ENCODE measurements around the gene NINJ1. TPM values are rescaled to one million over a fixed set of nuclear protein-coding genes. Genes with fewer than 3 reads are reported as not detected.

The NINJ1 gene
- total RNA-seq, 6 experiments from 2014 or later, result 35.6 to 103 (median 65.1) TPM

DNA sequence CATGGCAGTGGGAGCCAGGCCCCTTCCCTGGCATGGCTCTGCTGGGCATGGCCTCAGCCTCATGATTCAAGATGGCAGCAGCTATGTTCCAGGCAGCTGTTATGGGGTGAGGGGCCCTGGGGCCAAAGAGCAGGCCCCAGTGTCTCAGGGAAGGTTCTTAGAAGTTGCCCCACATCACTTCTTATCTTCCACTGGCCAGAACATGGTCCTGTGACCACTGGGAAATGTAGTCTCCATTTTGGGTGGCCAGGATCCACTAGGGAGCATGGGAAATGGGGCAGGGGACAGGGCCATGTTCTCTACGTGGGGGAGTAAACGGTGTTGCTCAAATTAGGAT, 57.3 kb downstream of the NINJ1 start:
- H3K9me3 ChIP-seq, result no peaks in the 10 kb centered on the region
- H3K27ac ChIP-seq, result no peak overlapping the region
- no peaks in the 10 kb centered on the region for H3K36me3 ChIP-seq
- no peak overlapping the region for H3K4me3 ChIP-seq
- DNase-seq, result no peak
- TF ChIP-seq POLR2A (IDR thresholded peaks at IDR 0.05), result no peak
- TF ChIP-seq, protein P1, sequence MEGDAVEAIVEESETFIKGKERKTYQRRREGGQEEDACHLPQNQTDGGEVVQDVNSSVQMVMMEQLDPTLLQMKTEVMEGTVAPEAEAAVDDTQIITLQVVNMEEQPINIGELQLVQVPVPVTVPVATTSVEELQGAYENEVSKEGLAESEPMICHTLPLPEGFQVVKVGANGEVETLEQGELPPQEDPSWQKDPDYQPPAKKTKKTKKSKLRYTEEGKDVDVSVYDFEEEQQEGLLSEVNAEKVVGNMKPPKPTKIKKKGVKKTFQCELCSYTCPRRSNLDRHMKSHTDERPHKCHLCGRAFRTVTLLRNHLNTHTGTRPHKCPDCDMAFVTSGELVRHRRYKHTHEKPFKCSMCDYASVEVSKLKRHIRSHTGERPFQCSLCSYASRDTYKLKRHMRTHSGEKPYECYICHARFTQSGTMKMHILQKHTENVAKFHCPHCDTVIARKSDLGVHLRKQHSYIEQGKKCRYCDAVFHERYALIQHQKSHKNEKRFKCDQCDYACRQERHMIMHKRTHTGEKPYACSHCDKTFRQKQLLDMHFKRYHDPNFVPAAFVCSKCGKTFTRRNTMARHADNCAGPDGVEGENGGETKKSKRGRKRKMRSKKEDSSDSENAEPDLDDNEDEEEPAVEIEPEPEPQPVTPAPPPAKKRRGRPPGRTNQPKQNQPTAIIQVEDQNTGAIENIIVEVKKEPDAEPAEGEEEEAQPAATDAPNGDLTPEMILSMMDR (IDR thresholded peaks at IDR 0.05), result no peak
- 100% methylated on average over 2 of the region's 2 CpGs for WGBS (ENCODE audit: insufficient coverage, low coverage, low lambda C conversion rate, missing lambda C conversion rate)
- H3K4me1 ChIP-seq, result peaks cover 0 to 13% (median 0%) of the 10 kb centered on the region in 4 donors
- H3K27me3 ChIP-seq, result no peaks in the 10 kb centered on the region
- no peak for ATAC-seq
- intact Hi-C loops (cut with DNase I), result no loop called here

DNA sequence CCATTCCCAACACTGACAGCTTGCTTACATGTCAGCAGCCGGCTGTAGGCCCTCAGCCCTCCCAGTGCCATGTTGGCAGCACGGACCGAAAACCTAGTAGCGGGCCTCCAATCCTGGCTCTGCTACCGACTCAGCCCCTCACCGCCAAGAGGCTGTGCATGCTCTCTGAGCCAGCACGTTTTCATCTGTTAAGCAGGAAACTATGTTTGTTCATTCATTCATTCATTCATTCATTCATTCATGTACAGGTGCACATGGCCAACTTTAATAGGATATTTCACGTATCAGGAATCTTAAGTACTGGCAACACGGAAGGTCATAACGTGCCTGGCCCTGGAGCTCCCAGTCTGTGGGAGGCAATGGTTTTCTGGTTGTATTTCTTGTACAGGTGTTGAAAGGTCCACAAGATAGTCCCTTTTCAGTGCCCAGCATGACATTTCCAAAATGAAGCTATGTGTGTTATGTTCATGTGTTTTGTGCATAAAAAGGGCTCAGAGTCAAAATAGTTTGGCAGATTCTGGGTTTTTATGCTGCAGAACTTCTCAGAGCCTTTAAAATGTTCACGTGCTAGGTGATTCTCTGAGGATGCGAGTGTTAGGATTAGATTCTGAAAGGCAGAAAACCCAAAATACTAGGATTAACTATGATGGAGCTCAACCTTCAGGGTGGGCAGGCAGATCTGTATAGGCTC, 57.8 kb downstream of the NINJ1 start:
- ATAC-seq, result no peak
- Histone ChIP-seq H3K27me3 (no peaks in the 10 kb centered on the region), H3K4me1 (peaks cover 0 to 13% (median 0%) of the 10 kb centered on the region in 4 donors), H3K27ac (no peak overlapping the region), H3K4me3 (no peak overlapping the region), H3K36me3 (no peaks in the 10 kb centered on the region), H3K9me3 (no peaks in the 10 kb centered on the region)
- no peak for DNase-seq
- TF ChIP-seq, protein P1 (IDR thresholded peaks at IDR 0.05), result no peak
- no peak for TF ChIP-seq POLR2A (IDR thresholded peaks at IDR 0.05)
- intact Hi-C loops (cut with DNase I), result no loop called here
- WGBS (ENCODE audit: insufficient coverage, low coverage, low lambda C conversion rate, missing lambda C conversion rate), result 85% methylated on average over 10 of the region's 12 CpGs

DNA sequence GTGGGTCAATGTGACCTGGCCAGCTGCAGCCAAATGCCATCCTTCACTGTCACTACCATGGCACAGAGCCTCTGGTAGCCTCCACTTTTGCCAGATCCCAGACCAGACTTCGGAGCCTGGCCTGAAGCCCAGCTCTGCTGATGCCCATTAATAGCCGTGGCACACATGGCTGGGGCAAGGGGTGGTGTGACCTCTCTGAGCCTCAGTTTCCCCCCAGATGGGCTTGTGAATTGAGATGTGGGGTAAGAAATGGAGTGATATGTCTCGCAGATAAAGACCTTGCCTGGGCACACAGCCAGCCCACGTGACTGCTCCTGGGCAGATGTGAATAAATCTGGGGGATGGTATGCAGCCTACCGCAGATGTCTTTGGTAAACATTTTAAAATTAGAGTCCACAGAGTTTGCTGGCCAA, 61.7 kb downstream of the NINJ1 start:
- DNase-seq, result peak; percentile 48 to 83 (median 74)
- ATAC-seq, result peak; percentile 85 to 96 (median 94)
- intact Hi-C loops (cut with DNase I), result no loop called here
- WGBS (ENCODE audit: insufficient coverage, low coverage, low lambda C conversion rate, missing lambda C conversion rate), result 10% methylated on average over 4 of the region's 5 CpGs
- H3K4me1 ChIP-seq, result peaks cover 0 to 13% (median 0%) of the 10 kb centered on the region in 4 donors
- no peaks in the 10 kb centered on the region for H3K36me3 ChIP-seq
- no peak overlapping the region for H3K27ac ChIP-seq
- H3K4me3 ChIP-seq, result no peak overlapping the region
- H3K9me3 ChIP-seq, result no peaks in the 10 kb centered on the region
- no peak for TF ChIP-seq POLR2A (IDR thresholded peaks at IDR 0.05)
- TF ChIP-seq, protein P1 (IDR thresholded peaks at IDR 0.05), result no peak
- H3K27me3 ChIP-seq, result no peaks in the 10 kb centered on the region

Other genes starting within 250 kb of the NINJ1 start
- gene FGD3, start 186.7 kb downstream of the NINJ1 start, total RNA-seq, result 1 to 10 TPM; 1.7 to 3.1 (median 2.4) TPM
- gene SUSD3, start 75.5 kb downstream of the NINJ1 start, total RNA-seq, result 10 to 100 TPM in 4 of 6 experiments, 1 to 10 TPM in 2; 6.5 to 51.5 (median 31.2) TPM
- 10 to 100 TPM in 3 of 6 experiments, 1 to 10 TPM in 3; 6.3 to 31.7 (median 12.1) TPM for gene CARD19, start 38.0 kb downstream of the NINJ1 start, total RNA-seq
- gene WNK2, start 49.9 kb upstream of the NINJ1 start, total RNA-seq, result 1 to 10 TPM in 5 of 6 experiments, under 1 TPM in 1; 0.43 to 3.6 (median 1.3) TPM